BLaER1 (cell line): Measurements from ENCODE around the gene HMX1.

Experiments used
- H3K27ac ChIP-seq: shearing (Covaris generic); formaldehyde crosslinking; 2 replicates; pipeline ENCODE4 v1.8.1; 2022
- H3K27me3 ChIP-seq: shearing (Covaris generic); formaldehyde crosslinking; 2 replicates; pipeline ENCODE4 v1.8.1; 2022
- H3K36me3 ChIP-seq: shearing (Covaris generic); formaldehyde crosslinking; 2 replicates; pipeline ENCODE4 v1.8.1; 2022
- H3K4me1 ChIP-seq: shearing (Covaris generic); formaldehyde crosslinking; 2 replicates; pipeline ENCODE4 v1.8.1; 2022
- H3K4me2 ChIP-seq: shearing (Covaris generic); formaldehyde crosslinking; 2 replicates; pipeline ENCODE4 v1.8.1; 2022
- H3K4me3 ChIP-seq: shearing (Covaris generic); formaldehyde crosslinking; 2 replicates; pipeline ENCODE4 v1.8.1; 2022
- H3K9ac ChIP-seq: shearing (Covaris generic); formaldehyde crosslinking; 2 replicates; pipeline ENCODE4 v1.8.1; 2022
- H3K9me3 ChIP-seq: shearing (Covaris generic); formaldehyde crosslinking; 2 replicates; pipeline ENCODE4 v1.8.1; 2022
- H4K20me1 ChIP-seq: shearing (Covaris generic); formaldehyde crosslinking; 2 replicates; pipeline ENCODE4 v1.8.1; 2022
- Cebpa-rat ChIP-seq: shearing (Covaris generic); IDR thresholded peaks from 2 replicates; pipeline ENCODE4 v1.8.1; 2022

The HMX1 gene

GRCh38 chr4:8904041-8904501 lies 32.4 kb upstream of the HMX1 start:
- H3K4me2 ChIP-seq, result no peak overlapping the region
- no peak for TF ChIP-seq Cebpa-rat
- no peaks in the 10 kb centered on the region for H3K27me3 ChIP-seq
- peaks cover 28% of the 10 kb centered on the region for H3K4me1 ChIP-seq
- no peak overlapping the region for H3K4me3 ChIP-seq
- H3K9me3 ChIP-seq, result peaks cover 35% of the 10 kb centered on the region
- no peaks in the 10 kb centered on the region for H4K20me1 ChIP-seq
- H3K9ac ChIP-seq, result no peak overlapping the region
- H3K27ac ChIP-seq, result no peak overlapping the region
- H3K36me3 ChIP-seq, result no peaks in the 10 kb centered on the region

- H3K27me3 ChIP-seq, result peaks cover 18% of the 10 kb centered on the region
- H4K20me1 ChIP-seq, result peaks cover 1% of the 10 kb centered on the region; the same call in 1 of the 2 replicates
- no peak overlapping the region for H3K4me2 ChIP-seq
- H3K4me1 ChIP-seq, result peaks cover 5% of the 10 kb centered on the region
- peaks cover 35% of the 10 kb centered on the region for H3K9me3 ChIP-seq
- H3K4me3 ChIP-seq, result no peak overlapping the region
- no peak overlapping the region for H3K9ac ChIP-seq
- H3K27ac ChIP-seq, result no peak overlapping the region
- no peaks in the 10 kb centered on the region for H3K36me3 ChIP-seq
- TF ChIP-seq Cebpa-rat, result no peak
Observed at GRCh38 chr4:8901335-8901734, 29.7 kb upstream of the HMX1 start.

GRCh38 chr4:8900588-8900987 lies 28.9 kb upstream of the HMX1 start:
- H3K4me1 ChIP-seq, result no peaks in the 10 kb centered on the region
- H4K20me1 ChIP-seq, result peaks cover 8% of the 10 kb centered on the region; the same call in 1 of the 2 replicates
- H3K27ac ChIP-seq, result no peak overlapping the region
- H3K36me3 ChIP-seq, result no peaks in the 10 kb centered on the region
- H3K27me3 ChIP-seq, result peaks cover 26% of the 10 kb centered on the region
- no peak overlapping the region for H3K4me3 ChIP-seq
- TF ChIP-seq Cebpa-rat, result no peak
- no peak overlapping the region for H3K4me2 ChIP-seq
- H3K9ac ChIP-seq, result no peak overlapping the region
- H3K9me3 ChIP-seq, result peaks cover 35% of the 10 kb centered on the region

- H3K4me1 ChIP-seq, result peaks cover 7% of the 10 kb centered on the region; the same call in 1 of the 2 replicates
- no peak overlapping the region for H3K27ac ChIP-seq
- no peaks in the 10 kb centered on the region for H3K36me3 ChIP-seq
- peaks cover 27% of the 10 kb centered on the region for H4K20me1 ChIP-seq
- no peak overlapping the region for H3K9ac ChIP-seq
- H3K27me3 ChIP-seq, result peaks cover 48% of the 10 kb centered on the region
- peaks cover 35% of the 10 kb centered on the region for H3K9me3 ChIP-seq
- no peak overlapping the region for H3K4me3 ChIP-seq
- H3K4me2 ChIP-seq, result no peak overlapping the region
- no peak for TF ChIP-seq Cebpa-rat
Observed at GRCh38 chr4:8898419-8898818, 26.8 kb upstream of the HMX1 start.

- H3K9ac ChIP-seq, result no peak overlapping the region
- no peak for TF ChIP-seq Cebpa-rat
- H3K27me3 ChIP-seq, result peaks cover 57% of the 10 kb centered on the region
Observed at GRCh38 chr4:8897251-8898167, 25.9 kb upstream of the HMX1 start.

GRCh38 chr4:8896506-8896905 lies 24.9 kb upstream of the HMX1 start:
- no peak overlapping the region for H3K4me2 ChIP-seq
- H4K20me1 ChIP-seq, result peaks cover 41% of the 10 kb centered on the region
- no peak overlapping the region for H3K4me3 ChIP-seq
- H3K27ac ChIP-seq, result no peak overlapping the region
- H3K9ac ChIP-seq, result no peak overlapping the region
- peaks cover 21% of the 10 kb centered on the region for H3K9me3 ChIP-seq
- H3K4me1 ChIP-seq, result peaks cover 14% of the 10 kb centered on the region; the same call in 1 of the 2 replicates
- no peak for TF ChIP-seq Cebpa-rat
- H3K27me3 ChIP-seq, result peaks cover 67% of the 10 kb centered on the region
- no peaks in the 10 kb centered on the region for H3K36me3 ChIP-seq

More at GRCh38 chr4:8897251-8898167, 25.9 kb upstream of the HMX1 start:
- Histone ChIP-seq H3K4me1 (peaks cover 14% of the 10 kb centered on the region; the same call in 1 of the 2 replicates), H3K4me2 (no peak overlapping the region), H3K27ac (no peak overlapping the region), H3K36me3 (no peaks in the 10 kb centered on the region), H3K9me3 (peaks cover 26% of the 10 kb centered on the region), H4K20me1 (peaks cover 35% of the 10 kb centered on the region), H3K4me3 (no peak overlapping the region)

- Histone ChIP-seq H3K4me2 (no peak overlapping the region), H3K4me1 (peaks cover 14% of the 10 kb centered on the region; the same call in 1 of the 2 replicates), H3K27ac (no peak overlapping the region), H3K9me3 (peaks cover 16% of the 10 kb centered on the region), H3K27me3 (peaks cover 71% of the 10 kb centered on the region), H3K4me3 (no peak overlapping the region), H3K9ac (no peak overlapping the region), H4K20me1 (peaks cover 46% of the 10 kb centered on the region), H3K36me3 (no peaks in the 10 kb centered on the region)
- no peak for TF ChIP-seq Cebpa-rat
Observed at GRCh38 chr4:8896071-8896470, 24.4 kb upstream of the HMX1 start.

- Histone ChIP-seq H4K20me1 (peaks cover 53% of the 10 kb centered on the region), H3K4me3 (no peak overlapping the region), H3K4me2 (no peak overlapping the region), H3K4me1 (peaks cover 14% of the 10 kb centered on the region; the same call in 1 of the 2 replicates), H3K36me3 (no peaks in the 10 kb centered on the region), H3K9me3 (peaks cover 9% of the 10 kb centered on the region), H3K9ac (no peak overlapping the region), H3K27me3 (peaks cover 79% of the 10 kb centered on the region), H3K27ac (no peak overlapping the region)
- no peak for TF ChIP-seq Cebpa-rat
Observed at GRCh38 chr4:8895295-8895694, 23.7 kb upstream of the HMX1 start.

GRCh38 chr4:8894424-8894816 lies 22.8 kb upstream of the HMX1 start:
- Histone ChIP-seq H3K36me3 (no peaks in the 10 kb centered on the region), H3K9ac (no peak overlapping the region), H4K20me1 (peaks cover 62% of the 10 kb centered on the region), H3K4me2 (no peak overlapping the region), H3K27ac (no peak overlapping the region), H3K9me3 (peaks cover 5% of the 10 kb centered on the region; the same call in 1 of the 2 replicates), H3K27me3 (peaks cover 88% of the 10 kb centered on the region), H3K4me3 (no peak overlapping the region), H3K4me1 (peaks cover 14% of the 10 kb centered on the region; the same call in 1 of the 2 replicates)
- TF ChIP-seq Cebpa-rat, result no peak
